Activated naive CD4-positive, alpha-beta T cell treated with anti-CD3 and anti-CD28 coated beads, Interleukin-2, amount 10 ng/mL, durations not matched to agents 7 days and 5 days (primary cell): ENCODE data around the gene SPA17.

Source experiments
- CTCF ChIA-PET: fragments of 350-600 bp; sonication (Branson Sonifier 250); formaldehyde crosslinking; loops from one replicate; lab custom pipeline; 2021; ENCODE audit warnings: antibody characterized with exemption; lab: Charles Lee
- DNase-seq: peaks from one replicate; pipeline ENCODE4 v3.0.0-alpha.2; 2020
- H3K27ac Mint-ChIP-seq: one replicate; pipeline ENCODE4 v1.8.0; 2021; ENCODE audit warnings: mild to moderate bottlenecking, moderate library complexity, mixed read lengths
- H3K27me3 Mint-ChIP-seq: one replicate; pipeline ENCODE4 v1.8.0; 2021; ENCODE audit warnings: mild to moderate bottlenecking, mixed read lengths
- H3K36me3 Mint-ChIP-seq: one replicate; pipeline ENCODE4 v1.8.0; 2021; ENCODE audit warnings: mixed read lengths
- H3K4me1 Mint-ChIP-seq: one replicate; pipeline ENCODE4 v1.8.0; 2021; ENCODE audit warnings: mixed read lengths
- H3K4me3 Mint-ChIP-seq: one replicate; pipeline ENCODE4 v1.8.0; 2021; ENCODE audit warnings: mild to moderate bottlenecking, moderate library complexity, mixed read lengths
- H3K9me3 Mint-ChIP-seq: one replicate; pipeline ENCODE4 v1.8.0; 2021; ENCODE audit warnings: mixed read lengths

Gene SPA17

GRCh38 chr11:124672536-124673215 lies 1.0 kb upstream of the SPA17 start:
- Mint-ChIP-seq H3K4me3 (peak overlapping the region; percentile 86), H3K36me3 (peaks cover 6% of the 10 kb centered on the region), H3K27me3 (peaks cover 5% of the 10 kb centered on the region), H3K9me3 (no peaks in the 10 kb centered on the region), H3K27ac (peak overlapping the region; percentile 80), H3K4me1 (peaks cover 38% of the 10 kb centered on the region)
- CTCF ChIA-PET, result interaction anchor here (1.3 to 6.5 kb wide), 7 partner anchors 66 to 164 kb away, joined by 4 to 95 read pairs (median 7); partner anchors contain the start of genes ESAM and MSANTD2
- DNase-seq, result no peak

GRCh38 chr11:124674168-124674517 lies 439 bp downstream of the SPA17 start:
- no peaks in the 10 kb centered on the region for H3K9me3 Mint-ChIP-seq
- no peak for DNase-seq
- H3K4me1 Mint-ChIP-seq, result peaks cover 38% of the 10 kb centered on the region
- CTCF ChIA-PET, result interaction anchor here (0.9 to 6.5 kb wide), 5 partner anchors 84 to 162 kb away, joined by 3 to 95 read pairs (median 7); partner anchors contain the start of genes ESAM and MSANTD2
- H3K27ac Mint-ChIP-seq, result peak overlapping the region; percentile 85
- peaks cover 6% of the 10 kb centered on the region for H3K36me3 Mint-ChIP-seq
- peaks cover 5% of the 10 kb centered on the region for H3K27me3 Mint-ChIP-seq
- H3K4me3 Mint-ChIP-seq, result peak overlapping the region; percentile 86

DNA sequence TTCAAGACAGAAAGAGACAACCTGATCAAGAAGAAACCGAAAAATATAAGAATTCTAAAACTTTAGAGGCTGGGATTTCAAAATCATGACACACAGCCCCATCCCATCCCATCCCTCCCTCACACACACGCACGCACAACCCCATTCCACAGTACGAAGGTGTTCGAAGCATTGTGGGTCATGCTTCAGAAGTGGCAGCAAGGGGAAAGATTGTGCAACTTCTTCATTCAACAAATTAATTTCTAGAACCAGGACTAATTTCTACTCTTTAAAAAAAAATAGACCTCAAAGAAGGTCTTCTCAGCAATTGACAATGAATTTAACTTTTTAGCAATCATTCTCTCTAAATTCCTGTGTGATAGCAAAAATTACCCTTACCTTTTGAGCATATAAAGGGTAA lies 867 bp downstream of the SPA17 start:
- peaks cover 5% of the 10 kb centered on the region for H3K27me3 Mint-ChIP-seq
- peak overlapping the region; percentile 85 for H3K27ac Mint-ChIP-seq
- no peak for DNase-seq
- H3K4me3 Mint-ChIP-seq, result peak overlapping the region; percentile 86
- CTCF ChIA-PET, result interaction anchor here (2.1 to 6.5 kb wide), 3 partner anchors 89 to 159 kb away, joined by 5 to 95 read pairs (median 7); partner anchors contain the start of genes ESAM and MSANTD2
- peaks cover 38% of the 10 kb centered on the region for H3K4me1 Mint-ChIP-seq
- no peaks in the 10 kb centered on the region for H3K9me3 Mint-ChIP-seq
- H3K36me3 Mint-ChIP-seq, result peaks cover 6% of the 10 kb centered on the region

- Mint-ChIP-seq H3K27me3 (peaks cover 5% of the 10 kb centered on the region), H3K4me3 (no peak overlapping the region), H3K27ac (no peak overlapping the region), H3K4me1 (peaks cover 37% of the 10 kb centered on the region), H3K36me3 (peaks cover 5% of the 10 kb centered on the region), H3K9me3 (no peaks in the 10 kb centered on the region)
- no peak for DNase-seq
- CTCF ChIA-PET, result interaction anchor here (1.2 to 2.1 kb wide), 2 partner anchors 70 to 157 kb away, joined by 3 to 5 read pairs; no protein-coding TSS in a partner anchor
Measured at GRCh38 chr11:124676386-124676785, 2.7 kb downstream of the SPA17 start.

- H3K27me3 Mint-ChIP-seq, result peaks cover 5% of the 10 kb centered on the region
- peaks cover 6% of the 10 kb centered on the region for H3K36me3 Mint-ChIP-seq
- H3K27ac Mint-ChIP-seq, result no peak overlapping the region
- H3K9me3 Mint-ChIP-seq, result peaks cover 11% of the 10 kb centered on the region
- CTCF ChIA-PET, result no interaction called here
- DNase-seq, result no peak
- H3K4me3 Mint-ChIP-seq, result no peak overlapping the region
- H3K4me1 Mint-ChIP-seq, result peaks cover 20% of the 10 kb centered on the region
Measured at GRCh38 chr11:124678416-124678815, 4.7 kb downstream of the SPA17 start.

GRCh38 chr11:124681421-124681820 lies 7.7 kb downstream of the SPA17 start:
- Mint-ChIP-seq H3K27ac (no peak overlapping the region), H3K36me3 (peaks cover 7% of the 10 kb centered on the region), H3K4me1 (peaks cover 1% of the 10 kb centered on the region), H3K9me3 (peaks cover 20% of the 10 kb centered on the region), H3K27me3 (no peaks in the 10 kb centered on the region), H3K4me3 (no peak overlapping the region)
- CTCF ChIA-PET, result no interaction called here
- no peak for DNase-seq

- H3K27ac Mint-ChIP-seq, result no peak overlapping the region
- CTCF ChIA-PET, result no interaction called here
Measured at GRCh38 chr11:124682443-124682842, 8.7 kb downstream of the SPA17 start.

GRCh38 chr11:124693142-124693541 lies 19.4 kb downstream of the SPA17 start:
- Mint-ChIP-seq H3K27me3 (peaks cover 8% of the 10 kb centered on the region), H3K4me1 (no peaks in the 10 kb centered on the region), H3K9me3 (no peaks in the 10 kb centered on the region), H3K36me3 (no peaks in the 10 kb centered on the region), H3K27ac (no peak overlapping the region), H3K4me3 (no peak overlapping the region)
- no peak for DNase-seq
- CTCF ChIA-PET, result interaction anchor here (0.7 kb wide), 1 partner anchor 124 kb away, joined by 3 read pairs; no protein-coding TSS in a partner anchor

More at GRCh38 chr11:124682443-124682842, 8.7 kb downstream of the SPA17 start:
- H3K9me3 Mint-ChIP-seq, result peaks cover 20% of the 10 kb centered on the region
- peaks cover 7% of the 10 kb centered on the region for H3K36me3 Mint-ChIP-seq
- no peak for DNase-seq
- no peaks in the 10 kb centered on the region for H3K4me1 Mint-ChIP-seq
- no peak overlapping the region for H3K4me3 Mint-ChIP-seq
- H3K27me3 Mint-ChIP-seq, result no peaks in the 10 kb centered on the region

DNA sequence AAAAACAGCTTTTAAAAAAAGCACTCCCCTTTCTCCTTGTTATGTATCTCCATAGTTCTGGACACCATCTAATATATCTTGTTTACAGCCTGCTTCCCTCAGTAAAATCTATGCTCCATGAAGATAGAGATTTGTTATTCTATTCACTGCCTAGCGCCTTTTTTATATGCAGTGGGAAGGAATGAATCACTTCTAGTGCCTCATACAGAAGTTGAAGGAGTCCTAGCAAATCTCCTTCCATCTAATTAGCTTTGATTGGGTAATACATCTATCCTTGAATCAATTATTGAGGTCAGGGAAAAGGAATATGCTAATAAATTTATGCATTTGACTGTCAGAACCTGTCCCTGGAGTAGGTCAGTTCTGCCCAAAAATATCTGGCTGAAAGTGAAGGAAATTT lies 25.8 kb downstream of the SPA17 start:
- Mint-ChIP-seq H3K27ac (no peak overlapping the region), H3K4me3 (no peak overlapping the region), H3K27me3 (peaks cover 4% of the 10 kb centered on the region), H3K36me3 (no peaks in the 10 kb centered on the region), H3K9me3 (no peaks in the 10 kb centered on the region), H3K4me1 (no peaks in the 10 kb centered on the region)
- CTCF ChIA-PET, result interaction anchor here (0.8 to 1.3 kb wide), 2 partner anchors 18 to 47 kb away, joined by 3 to 4 read pairs; no protein-coding TSS in a partner anchor
- no peak for DNase-seq

DNA sequence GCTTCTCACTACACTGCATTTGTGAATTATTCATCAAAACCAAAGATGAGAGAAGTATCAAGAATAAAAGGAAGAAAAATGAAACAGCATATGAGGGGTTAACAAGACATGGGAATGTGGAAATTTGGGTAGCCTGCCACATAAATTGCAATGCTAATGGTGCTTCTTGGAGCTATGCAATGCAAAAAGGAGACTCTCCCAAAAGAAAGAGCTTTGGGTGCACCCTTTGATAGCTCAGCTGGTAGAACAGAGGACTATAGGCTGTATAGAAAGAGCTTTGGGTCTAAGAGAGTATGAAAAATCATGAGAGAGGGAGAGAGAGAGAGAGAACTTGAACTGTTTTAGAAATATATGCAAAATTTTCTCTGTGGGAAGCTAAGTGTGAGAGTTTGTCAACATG lies 26.3 kb downstream of the SPA17 start:
- DNase-seq, result no peak
- no peak overlapping the region for H3K4me3 Mint-ChIP-seq
- CTCF ChIA-PET, result no interaction called here
- no peaks in the 10 kb centered on the region for H3K36me3 Mint-ChIP-seq
- peaks cover 4% of the 10 kb centered on the region for H3K27me3 Mint-ChIP-seq
- H3K4me1 Mint-ChIP-seq, result no peaks in the 10 kb centered on the region
- H3K9me3 Mint-ChIP-seq, result no peaks in the 10 kb centered on the region
- no peak overlapping the region for H3K27ac Mint-ChIP-seq

GRCh38 chr11:124707829-124708228 lies 34.1 kb downstream of the SPA17 start:
- no peak for DNase-seq

GRCh38 chr11:124712392-124712791 lies 38.7 kb downstream of the SPA17 start:
- H3K4me1 Mint-ChIP-seq, result peaks cover under 1% of the 10 kb centered on the region
- CTCF ChIA-PET, result no interaction called here
- peaks cover 3% of the 10 kb centered on the region for H3K9me3 Mint-ChIP-seq
- H3K4me3 Mint-ChIP-seq, result no peak overlapping the region
- H3K36me3 Mint-ChIP-seq, result no peaks in the 10 kb centered on the region
- no peak overlapping the region for H3K27ac Mint-ChIP-seq
- peaks cover 13% of the 10 kb centered on the region for H3K27me3 Mint-ChIP-seq
- DNase-seq, result no peak

More at GRCh38 chr11:124707829-124708228, 34.1 kb downstream of the SPA17 start:
- Mint-ChIP-seq H3K27ac (no peak overlapping the region), H3K27me3 (no peaks in the 10 kb centered on the region), H3K9me3 (peaks cover 3% of the 10 kb centered on the region), H3K4me3 (no peak overlapping the region), H3K36me3 (no peaks in the 10 kb centered on the region), H3K4me1 (no peaks in the 10 kb centered on the region)
- CTCF ChIA-PET, result no interaction called here

DNA sequence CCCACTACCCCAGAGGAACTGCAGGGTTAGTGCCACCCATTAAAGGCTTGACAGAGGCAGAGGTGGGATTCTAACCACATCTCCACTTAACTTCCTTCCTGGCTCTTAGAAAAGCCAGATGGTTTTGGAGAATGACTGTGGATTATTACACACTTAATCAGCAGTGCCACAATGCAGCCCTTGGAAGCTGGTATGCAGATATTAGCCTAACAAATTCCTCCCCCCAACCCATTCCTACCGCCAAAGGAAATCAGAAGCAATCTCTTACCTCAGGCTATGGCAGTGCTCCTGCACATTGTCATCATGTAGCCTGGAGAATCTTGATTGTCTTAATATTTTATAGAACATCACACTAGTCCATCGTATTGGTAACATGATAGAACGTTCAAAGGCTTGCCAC lies 42.9 kb downstream of the SPA17 start:
- Mint-ChIP-seq H3K4me3 (no peak overlapping the region), H3K36me3 (no peaks in the 10 kb centered on the region), H3K9me3 (no peaks in the 10 kb centered on the region), H3K27me3 (peaks cover 51% of the 10 kb centered on the region), H3K27ac (no peak overlapping the region), H3K4me1 (peaks cover 12% of the 10 kb centered on the region)
- CTCF ChIA-PET, result no interaction called here
- DNase-seq, result no peak

DNA sequence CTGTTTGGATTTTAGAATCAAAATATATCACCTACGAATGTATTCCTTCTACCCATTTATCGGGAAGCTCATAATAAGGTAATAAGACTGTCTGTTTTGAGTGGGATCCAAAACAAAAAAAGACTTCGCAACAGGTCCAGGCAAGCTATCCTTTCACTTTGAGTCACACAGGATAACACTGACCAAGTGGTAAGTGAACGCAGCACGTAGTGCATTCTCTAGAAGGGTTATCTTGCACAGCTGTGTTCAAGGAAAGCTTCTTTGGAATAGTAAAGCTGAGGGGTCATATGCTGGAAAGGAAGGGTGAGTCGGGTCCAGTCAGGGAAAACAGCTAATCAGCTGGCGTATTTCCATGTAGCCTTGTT lies 43.7 kb downstream of the SPA17 start:
- H3K36me3 Mint-ChIP-seq, result no peaks in the 10 kb centered on the region
- H3K27me3 Mint-ChIP-seq, result peaks cover 59% of the 10 kb centered on the region
- no peak overlapping the region for H3K27ac Mint-ChIP-seq
- peaks cover 15% of the 10 kb centered on the region for H3K4me1 Mint-ChIP-seq
- H3K4me3 Mint-ChIP-seq, result no peak overlapping the region
- H3K9me3 Mint-ChIP-seq, result no peaks in the 10 kb centered on the region
- CTCF ChIA-PET, result interaction anchor here (1.1 kb wide), 1 partner anchor 19 kb away, joined by 3 read pairs; no protein-coding TSS in a partner anchor
- no peak for DNase-seq
